A549 (cell line): ENCODE data around the gene SLC29A2. TPM values are rescaled to one million over a fixed set of nuclear protein-coding genes. Genes with fewer than 3 reads are reported as not detected.

Experiments used
- ATAC-seq, 2 experiments: fragments of 200-7000 bp in 1 of 2; fragments of >200 bp in 1 of 2; cut with Nextera tagmentation in 1 of 2; cut with Tn5 transposase in 1 of 2; 3 replicates each; pipeline versions ENCODE4 v1.8.0 to v1.9.1; 2018 to 2020; ENCODE audit warnings: mild to moderate bottlenecking in 1 of 2, moderate library complexity in 1 of 2
- CTCF ChIA-PET: fragments of 300-600 bp; sonication (Branson Sonifier 250); formaldehyde crosslinking; extraction: SDS; loops from one replicate; lab custom pipeline; 2021; ENCODE audit warnings: antibody characterized with exemption, inconsistent platforms; lab: Yijun Ruan, JAX
- POLR2A ChIA-PET: fragments of 350-600 bp; formaldehyde crosslinking; extraction: SDS; loops from one replicate; lab custom pipeline; 2021; ENCODE audit warnings: antibody characterized with exemption, inconsistent platforms; lab: Yijun Ruan, JAX
- DNase-seq, 2 experiments: peaks; one replicate each; pipeline versions ENCODE4 v3.0.0 to v3.0.0-alpha.2; 2011 to 2016; ENCODE audit warnings: low read depth in 1 of 2, low spot score in 1 of 2
- FAIRE-seq: peaks from 2 replicates; lab custom pipeline; 2011; peaks lifted over from hg19 to GRCh38; lab: Jason Lieb, UNC
- H3K27ac ChIP-seq, 2 experiments: fragments of >200 bp; sonication (Bioruptor Twin); formaldehyde crosslinking; 3 replicates each; pipeline ENCODE4 v1.5.1; 2016 to 2017
- H3K4me1 ChIP-seq: fragments of >200 bp; sonication (Bioruptor Twin); formaldehyde crosslinking; 3 replicates; pipeline ENCODE4 v1.6.1; 2016
- H3K4me2 ChIP-seq: fragments of >200 bp; sonication (Bioruptor Twin); formaldehyde crosslinking; 3 replicates; pipeline ENCODE4 v1.6.1; 2016
- H3K4me3 ChIP-seq: fragments of >200 bp; sonication (Bioruptor Twin); formaldehyde crosslinking; 3 replicates; pipeline ENCODE4 v1.5.1; 2016
- H3K9me3 ChIP-seq: fragments of >200 bp; sonication (Bioruptor Twin); formaldehyde crosslinking; 3 replicates; pipeline ENCODE4 v1.6.1; 2016
- CBX2 ChIP-seq: fragments of 200-600 bp; sonication (generic); IDR thresholded peaks from 2 replicates; pipeline ENCODE4 v1.6.1; 2016; ENCODE audit warnings: low read depth, mild to moderate bottlenecking, borderline replicate concordance
- CBX8 ChIP-seq: fragments of 200-600 bp; sonication (generic); IDR thresholded peaks from 2 replicates; pipeline ENCODE4 v1.6.1; 2016
- CHD2 ChIP-seq: fragments of 150-350 bp; IDR thresholded peaks from 2 replicates; pipeline ENCODE4 v1.6.1; 2014; ENCODE audit warnings: low read length; ENCODE audit not compliant: partially characterized antibody
- CTCF ChIP-seq: fragments of >200 bp; sonication (Bioruptor Twin); formaldehyde crosslinking; IDR thresholded peaks from 3 replicates; pipeline ENCODE4 v1.5.1; 2016
- ESRRA ChIP-seq: fragments of 150-350 bp; IDR thresholded peaks from 2 replicates; pipeline ENCODE4 v1.6.1; 2014; ENCODE audit warnings: mild to moderate bottlenecking, low read length, borderline replicate concordance
- FOSL2 ChIP-seq, 2 experiments: fragments of 450-650 bp in 1 of 2; fragments of >200 bp in 1 of 2; sonication (Bioruptor Twin) in 1 of 2; formaldehyde crosslinking; IDR thresholded peaks; 2 replicates each; pipeline versions ENCODE4 v1.5.0 to v1.6.1; 2016 to 2020; ENCODE audit warnings: mild to moderate bottlenecking in 1 of 2, moderate library complexity in 1 of 2
- FOXS1 ChIP-seq: fragments of 250-450 bp; sonication (Bioruptor Pico); IDR thresholded peaks from 2 replicates; pipeline ENCODE4 v1.5.0; 2020; ENCODE audit warnings: mild to moderate bottlenecking, moderate library complexity
- HDAC2 ChIP-seq: fragments of 200-600 bp; sonication (generic); IDR thresholded peaks from 2 replicates; pipeline ENCODE4 v1.6.1; 2016
- HES2 ChIP-seq: fragments of >200 bp; sonication (Bioruptor Twin); formaldehyde crosslinking; IDR thresholded peaks from 2 replicates; pipeline ENCODE4 v1.6.1; 2016
- HEYL ChIP-seq: fragments of 250-450 bp; sonication (Bioruptor Pico); IDR thresholded peaks from 2 replicates; pipeline ENCODE4 v1.8.0; 2021; ENCODE audit warnings: mild to moderate bottlenecking, moderate library complexity
- HOXA7 ChIP-seq: fragments of 250-450 bp; sonication (Bioruptor Pico); IDR thresholded peaks from 2 replicates; pipeline ENCODE4 v1.5.0; 2020; ENCODE audit warnings: mild to moderate bottlenecking, moderate library complexity
- HOXB13 ChIP-seq: fragments of 250-450 bp; sonication (Bioruptor Pico); IDR thresholded peaks from 2 replicates; pipeline ENCODE4 v1.5.0; 2020; ENCODE audit warnings: low read depth, mild to moderate bottlenecking, moderate library complexity
- HOXB5 ChIP-seq: fragments of 250-450 bp; sonication (Bioruptor Pico); IDR thresholded peaks from 2 replicates; pipeline ENCODE4 v1.5.0; 2020; ENCODE audit warnings: mild to moderate bottlenecking, moderate library complexity
- JUN ChIP-seq, 2 experiments: fragments of >200 bp; sonication (Bioruptor Twin); formaldehyde crosslinking; IDR thresholded peaks; 2 replicates in 1 of 2; 3 replicates in 1 of 2; pipeline ENCODE4 v1.6.1; 2016 to 2017
- JUNB ChIP-seq: fragments of >200 bp; sonication (Bioruptor Twin); formaldehyde crosslinking; IDR thresholded peaks from 2 replicates; pipeline ENCODE4 v1.6.1; 2016
- KDM5A ChIP-seq: fragments of 200-600 bp; sonication (generic); IDR thresholded peaks from 2 replicates; pipeline ENCODE4 v1.6.1; 2016; ENCODE audit warnings: antibody characterized with exemption, mild to moderate bottlenecking
- MAZ ChIP-seq: fragments of 150-350 bp; IDR thresholded peaks from 2 replicates; pipeline ENCODE4 v1.6.1; 2014; ENCODE audit warnings: antibody characterized with exemption, low read depth, low read length, borderline replicate concordance
- MYC ChIP-seq: IDR thresholded peaks from 2 replicates; pipeline ENCODE4 v1.6.1; 2012; ENCODE audit warnings: mild to moderate bottlenecking, inconsistent platforms, low read length, improper control_type of control experiment, borderline replicate concordance
- NFE2L2 ChIP-seq: fragments of 150-350 bp; conservative IDR thresholded peaks from 2 replicates; pipeline ENCODE4 v1.6.1; 2014; ENCODE audit warnings: low read length
- NPAS2 ChIP-seq: fragments of 250-450 bp; sonication (Bioruptor Pico); IDR thresholded peaks from 2 replicates; pipeline ENCODE4 v1.8.0; 2022; ENCODE audit warnings: mild to moderate bottlenecking, moderate library complexity, borderline replicate concordance
- NR3C1 ChIP-seq: fragments of >200 bp; sonication (Bioruptor Twin); formaldehyde crosslinking; IDR thresholded peaks from 3 replicates; pipeline ENCODE4 v1.6.1; 2017
- POLR2AphosphoS2 ChIP-seq: conservative IDR thresholded peaks from 2 replicates; pipeline ENCODE4 v1.6.1; 2012; ENCODE audit warnings: low read length, improper control_type of control experiment, inconsistent platforms
- RARB ChIP-seq: fragments of 250-450 bp; sonication (Bioruptor Pico); IDR thresholded peaks from 2 replicates; pipeline ENCODE4 v1.8.0; 2021; ENCODE audit warnings: mild to moderate bottlenecking, moderate library complexity
- REST ChIP-seq: fragments of 200-600 bp; sonication (generic); IDR thresholded peaks from 2 replicates; pipeline ENCODE4 v1.6.1; 2016; ENCODE audit warnings: antibody characterized with exemption, mild to moderate bottlenecking, moderate library complexity
- RFX5 ChIP-seq: fragments of 450-650 bp; IDR thresholded peaks from 2 replicates; pipeline ENCODE4 v1.7.1; 2014; ENCODE audit warnings: antibody characterized with exemption, mild to moderate bottlenecking, moderate library complexity
- RNF2 ChIP-seq: fragments of 200-600 bp; sonication (generic); IDR thresholded peaks from 2 replicates; pipeline ENCODE4 v1.6.1; 2016; ENCODE audit warnings: low read depth, mild to moderate bottlenecking, antibody characterized with exemption, moderate library complexity, borderline replicate concordance
- SREBF2 ChIP-seq: fragments of 450-650 bp; IDR thresholded peaks from 2 replicates; pipeline ENCODE4 v1.6.1; 2014; ENCODE audit warnings: mild to moderate bottlenecking, moderate library complexity
- TP53 ChIP-seq: fragments of 250-450 bp; sonication (Bioruptor Pico); IDR thresholded peaks from 2 replicates; pipeline ENCODE4 v1.5.0; 2021; ENCODE audit warnings: mild to moderate bottlenecking, moderate library complexity
- ZFP36 ChIP-seq: fragments of 450-650 bp; IDR thresholded peaks from 2 replicates; pipeline ENCODE4 v1.6.1; 2014; ENCODE audit warnings: borderline replicate concordance; ENCODE audit not compliant: partially characterized antibody
- ZNF302 ChIP-seq: fragments of 250-450 bp; sonication (Bioruptor Pico); IDR thresholded peaks from 2 replicates; pipeline ENCODE4 v1.9.0; 2021; ENCODE audit warnings: inconsistent platforms, mild to moderate bottlenecking, moderate library complexity
- ZSCAN20 ChIP-seq: fragments of 250-450 bp; sonication (Bioruptor Pico); IDR thresholded peaks from 2 replicates; pipeline ENCODE4 v1.8.0; 2022; ENCODE audit warnings: mild to moderate bottlenecking, moderate library complexity
- WGBS: methylation state at CpG from one replicate; pipeline ENCODE4 v1.1.6; 2017; ENCODE audit errors: missing lambda C conversion rate; 5-methylcytosine and 5-hydroxymethylcytosine counted together
- polyA plus RNA-seq, 4 experiments: library from polyadenylated mRNA; depleted of rRNA in 3 of 4; stranded (reverse); fragments of >200 nt; fragmentation: RNase III in 1 of 4; extraction: RNeasy Plus Mini Kit Qiagen cat#74134 plus additional on column Dnase treatment in 1 of 4; gene quantifications; 2 replicates in 3 of 4; 3 replicates in 1 of 4; pipeline ENCODE4 v1.2.3, GENCODE V29; 2011 to 2017

Gene SLC29A2
- polyA plus RNA-seq, 2 of the 4 experiments (the other 2 are of a cell fraction), result 2.6 to 7.6 TPM

GRCh38 chr11:66315921-66316811, 55.4 kb downstream of the SLC29A2 start:
- peak overlapping the region in 1 of 2 experiments; percentile 79; a peak in 1 of 6 replicates for H3K27ac ChIP-seq
- DNase-seq (no peak), FAIRE-seq (no peak), ATAC-seq (no peak)
- 85% methylated on average over 19 of the region's 52 CpGs for WGBS
- H3K4me2 ChIP-seq, result no peak overlapping the region
- POLR2A ChIA-PET, result interaction anchor here (1.0 kb wide), 1 partner anchor 20 kb away, joined by 3 read pairs; the partner anchor contains the start of gene RIN1
- no peaks in the 10 kb centered on the region for H3K9me3 ChIP-seq
- CTCF ChIA-PET, result interaction anchor here (0.9 to 12.2 kb wide), 5 partner anchors 11 to 73 kb away, joined by 3 to 247 read pairs (median 4); partner anchors contain the start of gene RIN1
- H3K4me3 ChIP-seq, result no peak overlapping the region
- TF ChIP-seq RARB (CRISPR knock-in tag) (no peak), CBX8 (no peak), HOXB5 (CRISPR knock-in tag) (no peak), KDM5A (no peak), CTCF (no peak), HES2 (no peak), JUN (IDR thresholded peaks at IDR 0.05) (no peak), NFE2L2 (no peak), ESRRA (no peak), FOSL2 (IDR thresholded peaks at IDR 0.05) (no peak), FOSL2 (CRISPR knock-in tag; IDR thresholded peaks at IDR 0.05) (no peak), SREBF2 (no peak), MAZ (no peak), RFX5 (no peak), ZFP36 (no peak), CHD2 (no peak), POLR2AphosphoS2 (no peak)
- peaks cover 29% of the 10 kb centered on the region for H3K4me1 ChIP-seq

GRCh38 chr11:66315498-66315885, 56.1 kb downstream of the SLC29A2 start:
- 87% methylated on average over 14 of the region's 14 CpGs for WGBS
- TF ChIP-seq RNF2 (no peak), HOXB13 (CRISPR knock-in tag) (no peak), JUNB (no peak), REST (no peak), ZSCAN20 (no peak), CHD2 (no peak), NR3C1 (no peak), HDAC2 (no peak), HEYL (CRISPR knock-in tag) (no peak), MAZ (no peak), HES2 (no peak), HOXA7 (CRISPR knock-in tag) (no peak), CBX2 (no peak), NPAS2 (CRISPR knock-in tag) (no peak), MYC (no peak), ZNF302 (CRISPR knock-in tag) (no peak), TP53 (CRISPR knock-in tag) (no peak), RARB (CRISPR knock-in tag) (no peak), FOXS1 (CRISPR knock-in tag) (no peak)
- H3K4me1 ChIP-seq, result peaks cover 29% of the 10 kb centered on the region
- ATAC-seq, result no peak
- POLR2A ChIA-PET, result no interaction called here
- H3K4me2 ChIP-seq, result no peak overlapping the region
- CTCF ChIA-PET, result interaction anchor here (0.9 to 12.2 kb wide), 5 partner anchors 17 to 73 kb away, joined by 3 to 247 read pairs (median 4); partner anchors contain the start of gene RIN1
- no peak for DNase-seq
- FAIRE-seq, result no peak
- H3K9me3 ChIP-seq, result no peaks in the 10 kb centered on the region
- H3K27ac ChIP-seq, result no peak overlapping the region
- no peak overlapping the region for H3K4me3 ChIP-seq
